HEK293 (cell line): Measurements from ENCODE around the gene PRKCA.

Experiments used
- CTCF ChIP-seq: fragments of 450-650 bp; formaldehyde crosslinking; IDR thresholded peaks from 2 replicates; pipeline ENCODE4 v1.5.1; 2016; ENCODE audit warnings: missing biosample characterization, missing genetic modification characterization
- SP3 ChIP-seq: fragments of 450-650 bp; formaldehyde crosslinking; IDR thresholded peaks from 2 replicates; pipeline ENCODE4 v1.5.1; 2016; ENCODE audit warnings: missing biosample characterization, missing genetic modification characterization
- ZBTB8A ChIP-seq: fragments of 450-650 bp; formaldehyde crosslinking; IDR thresholded peaks from 2 replicates; pipeline ENCODE4 v1.5.1; 2016; ENCODE audit warnings: missing biosample characterization, missing genetic modification characterization
- ZFP69B ChIP-seq: fragments of 450-650 bp; formaldehyde crosslinking; IDR thresholded peaks from 2 replicates; pipeline ENCODE4 v1.5.1; 2016; ENCODE audit warnings: missing biosample characterization, missing genetic modification characterization
- ZNF140 ChIP-seq: fragments of 450-650 bp; formaldehyde crosslinking; IDR thresholded peaks from 2 replicates; pipeline ENCODE4 v1.5.1; 2016; ENCODE audit warnings: missing biosample characterization, missing genetic modification characterization
- ZNF169 ChIP-seq: fragments of 450-650 bp; formaldehyde crosslinking; IDR thresholded peaks from 2 replicates; pipeline ENCODE4 v1.5.1; 2016; ENCODE audit warnings: missing biosample characterization, missing genetic modification characterization
- ZNF274 ChIP-seq, 2 experiments: fragments of 200-500 bp in 1 of 2; fragments of 450-650 bp in 1 of 2; sonication (Bioruptor generic) in 1 of 2; formaldehyde crosslinking in 1 of 2; IDR thresholded peaks; 2 replicates each; pipeline versions ENCODE4 v1.5.1 to v1.6.1; 2014 to 2016; ENCODE audit warnings: borderline replicate concordance in 1 of 2, inconsistent platforms in 1 of 2, low read length in 1 of 2, missing biosample characterization in 1 of 2, missing genetic modification characterization in 1 of 2
- ZNF501 ChIP-seq: fragments of 450-650 bp; formaldehyde crosslinking; IDR thresholded peaks from 2 replicates; pipeline ENCODE4 v1.5.1; 2016; ENCODE audit warnings: missing biosample characterization, missing genetic modification characterization
- TF ChIP-seq, protein P1 (sequence below): fragments of 450-650 bp; formaldehyde crosslinking; IDR thresholded peaks from 2 replicates; pipeline ENCODE4 v1.5.1; 2016; ENCODE audit warnings: missing biosample characterization, missing genetic modification characterization

DNA sequence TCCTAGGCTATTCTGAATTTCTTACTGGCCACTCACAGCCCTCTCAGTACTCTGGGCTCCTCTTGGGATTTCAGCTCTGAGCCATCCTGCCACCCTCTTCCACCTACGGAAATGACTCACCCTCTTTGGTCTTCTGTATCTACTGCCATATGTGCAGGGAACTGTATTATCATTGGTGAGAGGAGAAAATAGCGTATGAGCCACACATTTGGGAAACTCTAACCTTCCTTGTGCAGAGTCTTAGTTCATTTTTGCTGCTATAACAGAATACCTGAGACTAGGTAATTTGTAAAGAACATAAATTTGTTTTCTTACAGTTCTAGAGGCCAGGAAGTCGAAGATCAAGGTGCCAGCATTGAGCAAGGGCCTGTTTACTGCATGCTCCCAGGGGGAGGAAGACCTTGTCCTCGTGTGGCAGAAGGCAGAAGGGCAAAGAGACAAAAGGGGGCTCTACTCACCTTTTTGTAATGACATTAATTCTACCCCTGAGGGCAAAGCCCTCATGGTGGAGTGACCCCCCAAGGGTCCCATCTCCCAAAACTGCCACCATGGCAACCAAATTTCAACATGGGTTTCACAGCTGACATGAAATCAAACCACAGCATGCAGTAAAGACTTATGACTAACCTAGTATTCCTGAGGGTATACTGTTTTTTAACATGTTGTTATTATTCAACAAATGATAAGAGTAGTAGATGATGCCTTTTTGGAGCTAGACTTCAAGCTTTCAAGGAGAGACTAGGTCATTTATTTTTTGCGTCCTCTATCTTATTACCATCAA lies 191.8 kb downstream of the PRKCA start:
- no peak for TF ChIP-seq ZNF140 (tag by site-specific recombination)
- TF ChIP-seq ZFP69B (tag by site-specific recombination): no peak
- TF ChIP-seq, protein P1, sequence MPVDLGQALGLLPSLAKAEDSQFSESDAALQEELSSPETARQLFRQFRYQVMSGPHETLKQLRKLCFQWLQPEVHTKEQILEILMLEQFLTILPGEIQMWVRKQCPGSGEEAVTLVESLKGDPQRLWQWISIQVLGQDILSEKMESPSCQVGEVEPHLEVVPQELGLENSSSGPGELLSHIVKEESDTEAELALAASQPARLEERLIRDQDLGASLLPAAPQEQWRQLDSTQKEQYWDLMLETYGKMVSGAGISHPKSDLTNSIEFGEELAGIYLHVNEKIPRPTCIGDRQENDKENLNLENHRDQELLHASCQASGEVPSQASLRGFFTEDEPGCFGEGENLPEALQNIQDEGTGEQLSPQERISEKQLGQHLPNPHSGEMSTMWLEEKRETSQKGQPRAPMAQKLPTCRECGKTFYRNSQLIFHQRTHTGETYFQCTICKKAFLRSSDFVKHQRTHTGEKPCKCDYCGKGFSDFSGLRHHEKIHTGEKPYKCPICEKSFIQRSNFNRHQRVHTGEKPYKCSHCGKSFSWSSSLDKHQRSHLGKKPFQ (tag by site-specific recombination): no peak
- TF ChIP-seq ZNF169 (tag by site-specific recombination): no peak
- TF ChIP-seq CTCF: no peak
- no peak for TF ChIP-seq ZBTB8A (tag by site-specific recombination)
- TF ChIP-seq ZNF274 (IDR thresholded peaks at IDR 0.05; ENCODE audit: low read length): no peak
- TF ChIP-seq ZNF274 (tag by site-specific recombination; IDR thresholded peaks at IDR 0.05; ENCODE audit: borderline replicate concordance): no peak
- no peak for TF ChIP-seq ZNF501 (tag by site-specific recombination)
- 0 out of 2 replicates have a peak, but pooled peaks have one; percentile 11 for TF ChIP-seq SP3 (tag by site-specific recombination)
